DMS153 treated with DMSO at 0.1 percent for 48 hours (cell line): Measurements from ENCODE around the gene MBNL1.

Experiments used
- DNase-seq: peaks from one replicate; lab custom pipeline; 2025; ENCODE audit not compliant: unreplicated experiment; lab: John Stamatoyannopoulos, UW

The MBNL1 gene

DNA sequence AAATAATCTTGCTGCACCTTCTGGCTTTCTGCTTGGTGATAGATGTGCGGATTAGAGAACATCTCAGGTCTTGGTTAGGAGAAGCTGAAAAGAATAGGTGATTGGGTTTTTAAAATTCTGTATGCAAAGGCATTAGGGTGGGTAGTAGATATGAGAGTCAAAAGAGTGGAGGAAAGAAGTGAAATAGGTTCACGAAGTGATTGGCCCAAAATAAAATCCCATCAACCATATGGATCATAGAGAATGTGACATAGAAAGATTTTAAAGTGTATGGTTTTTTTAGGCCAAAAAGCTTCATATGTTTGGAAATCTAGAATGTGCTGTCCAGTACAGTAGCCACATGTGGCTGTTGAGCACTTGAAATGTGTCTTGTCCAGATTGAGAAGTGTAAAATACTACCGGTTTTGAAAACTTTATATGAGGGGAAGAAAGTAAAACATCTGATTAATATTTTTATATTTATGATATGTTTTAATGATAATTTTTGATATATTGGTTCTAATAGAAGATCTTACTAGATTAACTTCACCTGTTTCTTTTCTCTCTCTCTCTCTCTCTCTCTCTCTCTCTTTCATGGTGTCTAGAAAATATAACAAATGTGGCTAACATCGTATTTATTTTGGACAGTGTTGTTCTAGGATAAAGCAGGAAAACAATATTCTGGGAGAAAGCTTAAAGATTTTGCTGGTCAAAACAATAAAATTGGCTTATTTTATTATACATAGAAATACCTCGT lies 2.9 kb downstream of the MBNL1 start:
- DNase-seq = no peak

DNA sequence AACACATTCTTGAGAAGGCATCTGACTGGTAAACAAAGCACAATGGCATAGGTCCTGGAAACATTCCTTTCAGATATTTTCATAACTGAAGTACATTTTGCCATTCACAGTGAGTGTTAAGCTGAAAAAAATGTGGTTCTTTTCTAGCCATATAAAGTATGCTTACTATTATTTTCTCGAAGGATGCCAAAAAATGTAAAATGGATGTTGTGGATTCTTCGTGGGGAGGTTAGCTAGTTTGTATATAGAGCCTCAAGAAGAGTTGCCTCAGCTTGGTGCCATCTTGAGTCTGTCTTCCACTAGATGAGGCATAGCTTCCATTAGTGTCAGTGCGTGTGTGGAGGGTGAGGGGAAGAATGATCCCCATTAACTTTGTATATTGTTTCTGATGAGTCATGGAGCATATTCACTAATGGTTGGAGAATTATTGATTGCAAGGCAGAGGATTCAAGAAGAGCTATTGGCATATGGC lies 4.1 kb downstream of the MBNL1 start:
- no peak for DNase-seq

DNA sequence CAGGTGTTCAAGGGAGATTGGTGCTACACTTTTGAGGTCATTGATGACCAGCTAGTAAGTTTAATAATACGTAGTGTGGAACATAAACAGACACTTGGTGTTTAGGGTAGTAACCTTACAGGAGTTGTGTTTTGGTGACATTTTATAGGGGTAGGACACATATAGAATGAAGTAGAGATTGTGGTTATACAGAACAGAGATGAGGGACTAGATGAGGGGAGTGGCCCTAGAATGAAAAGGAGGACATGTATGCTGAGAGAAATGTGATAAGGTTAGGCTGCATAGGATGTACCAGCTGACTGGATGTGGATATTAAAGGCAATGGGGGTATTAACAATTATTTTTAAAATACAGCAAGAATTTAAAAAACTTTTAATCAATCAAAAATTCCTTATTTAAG lies 8.0 kb downstream of the MBNL1 start:
- no peak for DNase-seq

DNA sequence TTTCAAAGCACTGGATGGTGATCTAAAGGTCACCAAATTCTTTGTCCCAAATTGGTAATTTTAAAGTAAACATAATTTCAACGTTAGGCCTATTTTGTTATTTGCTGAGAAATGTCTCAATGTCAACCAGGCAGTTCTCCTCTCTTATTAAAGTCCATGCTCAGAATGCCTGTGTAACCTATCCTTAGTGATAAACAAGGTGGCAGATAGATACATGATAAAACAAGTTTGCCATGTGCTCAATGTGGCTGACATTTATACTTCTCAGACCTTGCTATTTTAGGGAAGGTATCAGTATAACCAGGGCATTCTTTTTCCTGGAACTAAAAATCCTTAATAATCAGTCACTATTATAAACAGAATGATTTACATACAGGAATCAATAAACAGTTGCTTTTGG lies 8.5 kb downstream of the MBNL1 start:
- no peak for DNase-seq

DNA sequence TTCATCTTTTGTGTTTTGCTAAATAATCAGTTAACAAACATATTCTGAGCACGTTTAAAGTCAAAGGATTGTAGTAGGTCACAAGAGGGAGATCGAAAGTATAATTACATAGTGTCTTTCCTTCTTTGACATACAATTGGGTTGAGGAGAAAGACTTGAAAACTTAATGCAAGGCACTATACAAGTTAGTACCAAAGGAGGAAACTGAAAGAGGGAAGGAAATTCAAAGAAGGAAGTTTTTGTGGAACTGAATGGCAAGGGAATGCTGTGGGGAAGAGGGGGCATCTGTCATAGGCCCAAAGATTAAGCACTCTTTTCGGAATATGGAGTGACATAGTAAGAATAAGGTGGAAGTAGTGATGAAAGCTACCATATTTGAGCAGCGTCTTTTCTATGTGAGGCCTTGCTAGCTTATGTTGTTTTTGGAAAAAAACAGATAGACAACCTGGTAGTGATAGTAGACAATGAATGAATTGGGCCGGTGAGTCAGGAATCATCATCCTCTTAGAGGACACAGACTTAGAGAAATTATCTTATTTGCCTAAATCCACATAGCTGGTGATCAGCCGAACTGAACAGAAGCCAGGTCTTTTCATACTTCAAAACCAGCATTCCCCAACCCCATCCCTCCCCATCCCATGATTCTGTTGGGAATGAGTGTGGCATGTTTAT lies 10.2 kb downstream of the MBNL1 start:
- no peak for DNase-seq

DNA sequence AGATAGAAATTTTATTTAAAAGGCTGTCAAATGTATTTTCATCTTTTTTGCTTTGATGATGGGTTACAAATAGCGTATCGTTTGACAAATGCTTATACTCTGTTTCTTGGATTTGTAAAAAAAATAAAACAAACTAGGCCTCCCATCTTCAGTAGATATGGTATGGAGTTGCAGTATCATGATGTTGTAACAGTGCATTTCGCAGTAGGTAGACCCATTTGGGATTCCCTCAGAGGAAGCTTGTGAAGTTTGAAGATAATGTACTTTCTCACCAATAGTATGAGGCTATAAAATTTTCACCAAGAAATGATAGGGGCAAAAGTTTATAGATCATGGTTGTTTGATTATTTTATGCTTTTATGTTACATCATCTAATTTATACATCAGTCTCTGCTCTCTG lies 10.8 kb downstream of the MBNL1 start:
- no peak for DNase-seq

DNA sequence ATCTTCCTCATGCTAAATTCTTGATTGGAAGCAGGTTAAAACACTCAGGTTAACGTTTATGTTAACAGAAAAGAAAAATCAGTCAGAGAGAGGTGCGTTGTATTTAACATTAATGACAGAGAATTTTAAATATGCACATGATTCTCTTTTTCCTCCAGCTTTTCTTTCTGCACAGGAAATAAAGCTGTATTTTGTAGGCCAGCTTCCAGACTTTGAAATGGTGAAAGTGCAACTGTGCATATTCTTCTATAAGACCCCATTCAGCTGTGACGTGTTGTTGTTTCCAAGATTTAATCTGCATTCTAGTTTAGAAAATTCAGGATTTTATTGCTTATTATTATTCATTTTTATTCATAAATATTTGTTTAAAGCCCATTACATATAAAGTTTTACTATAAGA lies 11.8 kb downstream of the MBNL1 start:
- no peak for DNase-seq

DNA sequence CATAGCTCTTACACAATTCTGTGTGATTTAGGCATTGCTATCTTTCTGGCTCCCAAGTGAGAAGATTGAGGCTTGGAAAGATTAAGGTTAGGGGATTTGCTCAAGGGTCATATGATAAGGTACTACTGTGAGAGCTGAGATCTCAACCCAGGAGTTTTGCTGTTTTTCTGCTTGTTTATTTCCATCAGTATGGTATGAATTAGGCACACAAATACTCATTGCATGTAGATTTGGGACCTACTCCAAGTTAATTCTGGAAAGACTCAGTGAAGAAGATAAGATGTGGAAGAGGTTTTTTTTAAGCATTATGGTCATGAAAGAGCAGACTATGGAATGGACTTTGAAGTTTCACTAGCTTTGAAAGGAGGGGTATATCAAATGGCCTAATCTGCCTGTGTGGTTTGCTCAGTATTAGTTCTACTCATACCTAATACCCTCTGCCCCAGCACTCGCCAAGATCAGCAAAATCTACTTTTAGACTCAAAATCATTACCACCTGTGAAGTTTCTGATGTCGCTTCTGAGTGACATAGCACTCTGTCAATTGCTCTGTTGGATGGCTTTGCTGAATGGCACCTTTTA lies 12.5 kb downstream of the MBNL1 start:
- DNase-seq = no peak

DNA sequence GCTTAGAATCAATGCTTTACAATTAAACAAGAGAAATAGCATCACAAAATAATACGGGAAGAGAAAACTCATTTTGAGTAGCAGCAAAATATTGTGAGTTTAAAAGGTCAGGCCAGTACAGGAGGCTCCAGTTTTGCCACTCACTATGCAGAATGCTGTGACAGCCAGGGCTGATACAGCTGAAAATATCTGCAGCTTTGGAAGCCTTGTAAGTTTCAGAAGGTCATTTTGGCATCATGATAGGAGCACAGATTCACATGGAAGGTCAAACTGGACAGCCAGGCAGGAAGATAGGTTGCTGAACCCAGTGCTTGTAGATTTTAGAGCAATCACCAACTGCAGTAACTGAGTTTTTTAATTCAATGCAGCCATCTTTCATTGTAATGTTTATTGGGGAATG lies 14.1 kb downstream of the MBNL1 start:
- DNase-seq = no peak

DNA sequence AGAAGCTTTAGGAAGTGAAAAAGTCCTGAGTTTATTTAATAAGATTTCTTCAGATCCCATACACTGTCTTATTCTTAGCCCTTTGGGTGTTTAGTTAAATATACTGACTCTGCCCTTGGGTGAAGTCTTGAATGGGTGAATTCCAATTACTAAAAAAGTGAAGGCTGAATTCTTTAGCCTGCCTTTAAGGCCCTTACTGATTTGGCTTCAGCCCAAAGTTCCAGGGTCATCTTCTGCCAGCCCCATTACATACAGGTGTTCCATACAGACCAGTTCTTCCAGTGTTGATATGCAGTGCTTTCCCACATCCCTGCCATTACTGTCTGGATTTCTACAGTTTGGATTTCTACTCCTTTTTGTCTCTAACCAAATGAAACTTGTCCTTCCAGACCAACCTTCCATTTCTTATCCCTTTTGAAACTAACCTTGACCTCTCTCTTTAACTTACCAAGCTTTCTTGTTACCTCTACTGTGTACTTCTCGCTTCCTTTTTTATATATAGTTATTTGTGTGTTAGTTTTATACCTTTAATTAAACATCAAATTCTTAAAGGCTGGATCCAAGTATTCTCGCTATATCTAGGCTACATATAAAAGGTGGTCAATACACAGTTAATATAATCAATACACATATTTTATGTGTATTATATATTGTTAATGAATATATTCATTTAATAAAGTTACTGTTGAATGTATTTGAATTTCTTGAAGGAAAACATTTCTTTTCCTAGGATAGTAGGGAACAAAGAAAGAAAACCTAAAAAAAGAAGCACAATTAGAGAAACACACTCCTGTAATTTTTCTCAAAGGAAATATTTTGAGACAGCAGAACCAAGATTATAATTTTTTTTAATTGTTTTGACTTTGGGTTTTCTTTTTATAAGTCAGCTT lies 15.0 kb downstream of the MBNL1 start:
- DNase-seq = no peak

DNA sequence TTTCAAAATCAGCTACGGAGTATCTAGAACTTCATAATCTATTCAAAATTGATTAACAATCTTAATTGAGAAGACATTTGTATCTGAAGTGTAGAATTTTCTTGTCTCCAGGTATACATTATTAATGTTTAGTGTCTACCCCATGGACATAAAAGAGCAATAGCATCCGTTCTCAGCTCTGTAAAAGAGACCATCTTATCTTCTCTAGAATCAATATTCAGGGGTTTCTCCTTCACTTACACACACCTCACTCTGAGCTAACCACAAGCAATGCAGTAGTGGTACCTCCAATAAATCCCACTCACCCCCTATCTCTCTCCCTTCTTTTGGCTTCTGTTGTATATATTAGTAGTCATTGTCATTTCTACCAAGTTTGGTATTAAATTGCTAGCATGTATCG lies 16.2 kb downstream of the MBNL1 start:
- DNase-seq = no peak

DNA sequence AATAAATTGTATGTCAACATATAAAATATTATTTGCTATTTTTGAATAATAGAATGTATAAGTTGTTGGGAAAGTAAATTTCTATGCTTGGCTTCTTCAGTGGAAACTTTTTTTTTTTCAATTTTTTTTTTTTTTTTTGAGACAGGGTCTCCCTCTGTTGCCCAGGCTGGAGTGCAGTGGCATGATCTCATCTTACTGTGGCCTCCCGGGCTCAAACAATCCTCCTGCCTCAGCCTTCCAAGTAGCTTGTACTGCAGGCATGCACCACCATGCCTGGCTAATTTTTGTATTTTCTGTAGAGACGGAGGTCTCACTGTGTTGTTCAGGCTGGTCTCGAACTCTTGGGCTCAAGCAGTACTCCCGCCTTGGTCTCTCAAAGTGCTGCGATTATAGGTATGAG lies 16.8 kb downstream of the MBNL1 start:
- DNase-seq = no peak

DNA sequence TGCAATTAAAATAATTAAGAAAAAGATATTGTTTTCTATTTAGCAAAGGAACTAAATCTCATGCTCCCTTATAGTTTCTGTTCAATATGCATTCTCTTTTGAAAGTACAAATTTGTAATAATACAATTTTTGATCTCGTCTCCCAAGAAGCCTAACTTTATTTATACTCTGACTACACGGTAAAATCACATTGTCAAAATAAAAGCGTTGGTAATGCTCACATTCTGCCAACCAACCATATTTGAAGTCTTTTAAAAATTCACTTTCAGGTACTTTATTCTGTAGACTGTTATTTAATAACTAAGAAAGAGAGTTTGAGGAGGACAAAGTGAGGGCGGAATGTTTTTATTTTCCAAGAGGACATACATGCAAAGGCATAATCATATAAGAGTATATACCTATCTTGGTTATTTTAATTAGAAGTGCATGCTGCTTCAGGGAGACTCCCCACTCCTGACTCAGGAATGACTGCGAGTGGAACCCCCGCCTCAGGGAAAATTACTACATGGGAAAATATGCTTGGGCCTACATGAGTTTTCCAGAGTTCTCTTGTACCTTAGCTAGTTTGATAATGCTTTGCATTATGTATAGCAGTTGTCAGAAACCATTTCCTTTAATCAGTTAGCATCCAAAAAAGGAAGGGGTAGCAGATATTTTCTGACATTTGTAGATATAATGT lies 19.3 kb downstream of the MBNL1 start:
- no peak for DNase-seq

DNA sequence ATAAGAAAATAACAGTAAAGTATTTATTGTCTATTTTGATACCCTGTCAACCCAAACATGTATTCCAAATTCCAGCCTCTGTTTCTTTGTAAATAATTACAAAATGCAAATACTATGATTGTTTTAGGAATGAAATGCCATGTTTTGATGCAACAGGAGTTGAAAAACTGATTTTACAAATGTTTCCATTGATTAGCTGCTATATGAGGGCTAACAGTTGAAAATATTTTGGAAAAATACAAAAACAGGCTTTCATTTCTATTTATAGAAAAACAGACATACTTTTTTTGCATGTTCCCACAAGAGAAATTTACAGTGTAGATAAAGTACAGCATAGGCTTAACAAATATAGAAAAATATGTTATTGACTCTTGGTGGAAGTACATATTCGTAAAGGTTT lies 20.0 kb downstream of the MBNL1 start:
- no peak for DNase-seq

DNA sequence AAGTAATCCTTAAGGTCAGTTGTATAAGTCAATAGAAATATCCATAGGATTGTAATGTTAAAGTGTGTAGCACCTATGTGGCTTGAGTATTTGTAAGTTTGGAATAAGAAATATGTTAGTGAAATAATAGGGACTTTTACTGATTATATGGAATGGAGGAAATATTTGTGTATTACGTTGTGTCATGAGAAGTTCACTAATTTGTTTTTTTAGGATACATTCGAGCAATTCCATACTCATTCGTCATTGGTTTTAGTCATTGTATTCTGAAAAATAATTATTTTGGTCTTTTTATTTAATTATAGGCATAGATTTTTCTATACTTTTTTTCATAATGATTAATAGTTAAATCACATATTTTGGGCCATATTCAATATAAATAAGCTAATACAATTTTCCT lies 21.0 kb downstream of the MBNL1 start:
- DNase-seq = no peak

DNA sequence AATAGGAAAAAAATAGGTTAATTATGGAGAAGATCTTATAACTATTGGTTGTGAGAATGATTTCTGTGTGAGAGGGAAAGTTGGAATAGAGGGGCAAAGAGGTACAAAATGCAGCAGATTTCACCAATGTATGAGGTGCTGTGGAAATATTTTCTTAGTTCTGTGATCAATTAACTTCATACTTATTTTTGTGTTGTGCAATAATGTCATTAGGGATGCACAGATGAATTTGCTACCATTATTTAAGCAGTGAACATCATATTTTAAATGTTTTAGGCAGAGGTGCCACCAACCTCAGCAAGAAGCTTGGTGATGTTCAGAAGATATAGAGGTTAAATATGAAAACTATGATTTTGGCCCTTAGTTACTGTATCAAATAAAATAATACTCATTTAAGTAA lies 21.6 kb downstream of the MBNL1 start:
- no peak for DNase-seq

DNA sequence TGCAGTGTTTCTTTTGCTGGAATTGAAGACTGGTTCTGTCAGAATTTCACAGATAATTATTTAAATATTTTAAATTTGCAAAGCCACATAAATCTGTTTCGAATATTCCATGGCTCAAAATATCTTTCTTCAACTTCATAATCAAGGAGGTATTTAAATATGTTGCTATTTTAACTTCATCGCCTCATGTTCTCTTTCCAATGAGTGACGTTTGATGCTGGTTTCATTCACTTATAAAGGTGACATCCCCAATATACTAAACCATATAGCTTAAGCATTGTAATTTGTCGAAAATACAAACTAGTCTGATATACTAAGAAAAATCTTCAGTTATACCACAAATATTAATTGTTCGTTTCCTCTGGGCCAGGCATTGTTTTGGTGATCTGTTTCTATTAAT lies 22.5 kb downstream of the MBNL1 start:
- no peak for DNase-seq

DNA sequence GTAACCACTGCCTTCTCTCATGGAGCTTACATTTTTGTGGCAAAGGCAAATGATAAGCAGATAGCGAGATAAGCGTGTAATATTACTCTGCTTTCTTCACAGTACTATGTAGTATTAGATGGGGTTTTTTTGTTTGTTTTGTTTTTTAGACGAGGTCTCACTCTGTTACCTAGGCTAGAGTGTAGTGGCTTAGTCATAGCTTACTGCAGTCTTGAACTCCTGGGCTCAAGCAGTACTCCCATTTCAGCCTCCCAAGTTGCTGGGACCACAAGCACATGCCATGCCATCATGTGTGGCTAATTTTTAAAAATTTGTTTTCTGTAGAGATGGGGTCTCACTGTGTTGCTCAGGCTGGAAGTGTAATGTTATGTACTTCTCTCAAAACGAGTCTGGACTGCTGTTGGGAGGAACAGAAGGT lies 22.9 kb downstream of the MBNL1 start:
- DNase-seq = no peak

DNA sequence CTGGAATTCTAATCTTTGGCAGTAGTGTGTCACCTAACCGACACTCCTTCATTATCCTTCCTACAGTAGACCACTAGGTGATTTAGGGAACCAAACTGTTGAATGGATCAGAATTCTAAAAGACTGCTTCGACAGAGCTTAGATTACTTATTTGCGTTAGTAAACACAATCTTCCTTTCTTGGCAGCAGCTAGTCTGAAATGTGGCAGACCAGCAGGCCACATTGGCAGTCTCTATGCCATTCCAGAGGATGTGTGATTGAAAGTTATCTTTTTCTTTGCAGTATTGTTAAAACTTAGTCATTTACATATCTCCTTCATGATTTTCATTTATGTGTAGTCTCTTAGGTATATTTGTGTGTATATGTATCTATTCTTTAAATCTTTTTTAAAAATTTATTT lies 23.6 kb downstream of the MBNL1 start:
- DNase-seq = no peak

DNA sequence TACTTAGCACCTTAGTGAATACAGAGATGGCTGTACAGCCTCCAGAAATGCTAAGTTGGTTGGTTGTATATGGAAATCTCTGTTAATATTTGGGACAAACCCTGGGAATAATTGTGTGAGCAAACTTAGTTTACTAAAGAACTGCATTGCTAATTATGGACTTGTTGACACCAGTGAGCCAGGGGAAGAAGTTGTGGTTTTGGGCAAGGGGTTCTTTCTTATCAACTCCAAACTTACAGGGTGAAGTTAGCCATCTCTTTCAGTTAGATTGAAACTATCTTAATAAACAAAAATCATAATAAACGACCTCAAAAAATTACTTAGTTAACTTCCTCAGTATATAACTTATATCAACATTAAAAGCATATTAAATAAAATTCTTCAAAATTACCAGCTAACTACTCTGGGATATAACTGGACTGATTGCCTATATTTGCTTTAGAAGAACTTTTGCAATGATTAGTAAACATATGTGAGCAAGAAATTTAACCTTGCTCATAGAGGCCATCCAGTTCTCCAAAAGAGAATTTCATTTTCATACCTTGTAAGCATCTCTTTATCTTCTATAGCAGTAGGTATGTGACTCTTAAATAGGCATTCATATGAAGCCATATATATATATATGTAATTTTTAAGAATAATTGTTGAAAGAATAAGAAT lies 24.7 kb downstream of the MBNL1 start:
- DNase-seq = no peak
